H1 (cell line): ENCODE data around the gene CRTC1. TPM values are rescaled to one million over a fixed set of nuclear protein-coding genes. Genes with fewer than 3 reads are reported as not detected.

Experiments used
- CTCF ChIA-PET: fragments of 300-600 bp; sonication (Branson Sonifier 250); formaldehyde crosslinking; loops from one replicate; lab custom pipeline; 2021; ENCODE audit not compliant: partially characterized antibody; lab: Charles Lee
- POLR2A ChIA-PET: fragments of 300-600 bp; sonication (Branson Sonifier 250); formaldehyde crosslinking; loops from one replicate; lab custom pipeline; 2021; ENCODE audit warnings: inconsistent platforms; ENCODE audit not compliant: partially characterized antibody; lab: Charles Lee
- DNase-seq, 2 experiments: peaks; one replicate each; pipeline versions ENCODE4 v3.0.0 to v3.0.0-alpha.2; 2010 to 2022; ENCODE audit warnings: low spot score in 2 of 2, low read depth in 1 of 2, mixed read lengths in 1 of 2
- FAIRE-seq: peaks from 2 replicates; lab custom pipeline; 2011; peaks lifted over from hg19 to GRCh38; lab: Jason Lieb, UNC
- H2AFZ ChIP-seq: 2 replicates; pipeline ENCODE4 v1.8.1; 2012; ENCODE audit warnings: low read length, inconsistent platforms
- H2AK5ac ChIP-seq: 2 replicates; pipeline ENCODE4 v1.6.1; 2013; ENCODE audit warnings: low read depth, low read length
- H2BK120ac ChIP-seq: replicated peaks from 2 replicates; pipeline ENCODE3; 2013; ENCODE audit warnings: low read depth, low read length, inconsistent platforms
- H2BK12ac ChIP-seq: 2 replicates; pipeline ENCODE4 v1.6.1; 2013; ENCODE audit warnings: low read depth, low read length
- H2BK15ac ChIP-seq: 2 replicates; pipeline ENCODE4 v1.6.1; 2013; ENCODE audit warnings: low read length
- H2BK20ac ChIP-seq: 2 replicates; pipeline ENCODE4 v1.6.1; 2013; ENCODE audit warnings: low read length
- H2BK5ac ChIP-seq: 2 replicates; pipeline ENCODE4 v1.6.1; 2013; ENCODE audit warnings: low read depth, low read length
- H3K14ac ChIP-seq: 2 replicates; pipeline ENCODE4 v1.6.1; 2013; ENCODE audit warnings: inconsistent platforms; ENCODE audit not compliant: insufficient read length
- H3K18ac ChIP-seq: 2 replicates; pipeline ENCODE4 v1.6.1; 2013; ENCODE audit warnings: low read length; ENCODE audit errors: extremely low read depth
- H3K23ac ChIP-seq: 2 replicates; pipeline ENCODE4 v1.6.1; 2013; ENCODE audit warnings: inconsistent platforms; ENCODE audit not compliant: insufficient read length
- H3K23me2 ChIP-seq: 2 replicates; pipeline ENCODE4 v1.6.1; 2013; ENCODE audit warnings: low read depth, low read length
- H3K27ac ChIP-seq: 2 replicates; pipeline ENCODE4 v1.6.1; 2011; ENCODE audit warnings: low read depth, low read length, inconsistent platforms
- H3K27me3 ChIP-seq, 4 experiments: replicated peaks in 1 of 4; 1 replicate in 1 of 4; 2 replicates in 3 of 4; pipeline versions ENCODE4 v1.6.1 to v1.8.1; 2011 to 2013; ENCODE audit warnings: low read length in 3 of 4, mild to moderate bottlenecking in 3 of 4, inconsistent platforms in 2 of 4, mixed read lengths in 2 of 4, moderate library complexity in 1 of 4; ENCODE audit not compliant: control insufficient read depth in 3 of 4, insufficient read depth in 3 of 4; ENCODE audit errors: extremely low read depth in 1 of 4
- H3K36me3 ChIP-seq, 4 experiments: 2 replicates each; pipeline versions ENCODE4 v1.6.1 to v1.8.1; 2011 to 2013; ENCODE audit warnings: mild to moderate bottlenecking in 4 of 4, low read length in 3 of 4, moderate library complexity in 2 of 4, control low read depth in 1 of 4, inconsistent platforms in 1 of 4; ENCODE audit not compliant: insufficient read depth in 4 of 4, control insufficient read depth in 2 of 4
- H3K4ac ChIP-seq: replicated peaks from 2 replicates; pipeline ENCODE3; 2013; ENCODE audit warnings: low read length, low read depth, mixed read lengths, inconsistent platforms; ENCODE audit not compliant: insufficient read length
- H3K4me1 ChIP-seq, 4 experiments: replicated peaks in 1 of 4; 1 replicate in 1 of 4; 2 replicates in 3 of 4; pipeline versions ENCODE4 v1.6.1 to v1.8.1; 2011 to 2013; ENCODE audit warnings: low read length in 3 of 4, inconsistent platforms in 2 of 4, mixed read lengths in 1 of 4; ENCODE audit not compliant: insufficient read depth in 4 of 4, control insufficient read depth in 3 of 4
- H3K4me2 ChIP-seq, 2 experiments: 2 replicates each; pipeline versions ENCODE4 v1.6.1 to v1.8.1; 2011 to 2013; ENCODE audit warnings: low read depth in 2 of 2, low read length in 2 of 2, control low read depth in 1 of 2, inconsistent platforms in 1 of 2, mild to moderate bottlenecking in 1 of 2; ENCODE audit not compliant: insufficient read depth in 1 of 2
- H3K4me3 ChIP-seq, 4 experiments: fragments of 200-600, 300-600 bp in 1 of 4; sonication (generic), shearing (Covaris generic), sonication (Bioruptor Twin) in 1 of 4; 2 replicates each; pipeline versions ENCODE4 v1.5.1 to v1.8.1; 2011 to 2016; ENCODE audit warnings: low read length in 4 of 4, low read depth in 3 of 4, control low read depth in 2 of 4, inconsistent platforms in 2 of 4, mild to moderate bottlenecking in 2 of 4, mixed read lengths in 1 of 4, moderate library complexity in 1 of 4; ENCODE audit not compliant: insufficient read depth in 2 of 4; ENCODE audit errors: extremely low read depth in 1 of 4
- H3K56ac ChIP-seq: replicated peaks from 2 replicates; pipeline ENCODE3; 2013; ENCODE audit warnings: low read depth, mild to moderate bottlenecking, mixed read lengths, low read length, inconsistent platforms; ENCODE audit not compliant: insufficient read length
- H3K79me1 ChIP-seq: 2 replicates; pipeline ENCODE4 v1.6.1; 2013; ENCODE audit warnings: low read depth, low read length, control low read depth
- H3K79me2 ChIP-seq, 2 experiments: 2 replicates each; pipeline versions ENCODE4 v1.6.1 to v1.8.1; 2012 to 2013; ENCODE audit warnings: low read length in 2 of 2, mild to moderate bottlenecking in 2 of 2, inconsistent platforms in 1 of 2; ENCODE audit not compliant: insufficient read depth in 2 of 2, control insufficient read depth in 1 of 2
- H3K9ac ChIP-seq, 4 experiments: replicated peaks in 1 of 4; 1 replicate in 1 of 4; 2 replicates in 3 of 4; pipeline versions ENCODE4 v1.6.1 to v1.8.1; 2011 to 2013; ENCODE audit warnings: low read depth in 3 of 4, low read length in 3 of 4, control low read depth in 2 of 4, mild to moderate bottlenecking in 2 of 4, moderate library complexity in 2 of 4, inconsistent platforms in 1 of 4; ENCODE audit errors: extremely low read depth in 1 of 4
- H3K9me3 ChIP-seq, 2 experiments: 2 replicates each; pipeline versions ENCODE4 v1.6.1 to v1.8.1; 2012 to 2013; ENCODE audit warnings: mild to moderate bottlenecking in 2 of 2, moderate library complexity in 2 of 2, control low read depth in 1 of 2, inconsistent platforms in 1 of 2, low read depth in 1 of 2, low read length in 1 of 2, mixed read lengths in 1 of 2; ENCODE audit not compliant: insufficient read depth in 2 of 2
- H4K20me1 ChIP-seq, 2 experiments: replicated peaks in 1 of 2; 2 replicates each; pipeline versions ENCODE3 to v1.8.1; 2011 to 2013; ENCODE audit warnings: inconsistent platforms in 2 of 2, low read length in 2 of 2, mild to moderate bottlenecking in 1 of 2; ENCODE audit not compliant: insufficient read depth in 2 of 2, control insufficient read depth in 1 of 2
- H4K5ac ChIP-seq: 2 replicates; pipeline ENCODE4 v1.6.1; 2013; ENCODE audit warnings: low read length, low read depth, mixed read lengths, inconsistent platforms; ENCODE audit not compliant: insufficient read length
- H4K8ac ChIP-seq: 2 replicates; pipeline ENCODE4 v1.8.0; 2013; ENCODE audit warnings: mild to moderate bottlenecking, moderate library complexity, low read length, inconsistent platforms; ENCODE audit not compliant: insufficient read depth; ENCODE audit errors: extremely low read depth
- H4K91ac ChIP-seq: replicated peaks from 2 replicates; pipeline ENCODE3; 2013; ENCODE audit warnings: low read length, mixed read lengths, inconsistent platforms; ENCODE audit not compliant: insufficient read length
- BRCA1 ChIP-seq: IDR thresholded peaks from 2 replicates; pipeline ENCODE4 v1.6.1; 2012; ENCODE audit warnings: low read depth, low read length, improper control_type of control experiment
- KDM1A ChIP-seq: fragments of 200-600, 300-600 bp; sonication (generic); IDR thresholded peaks from 2 replicates; pipeline ENCODE4 v1.7.1; 2016; ENCODE audit warnings: mild to moderate bottlenecking, low read length, borderline replicate concordance
- YY1 ChIP-seq: IDR thresholded peaks from 2 replicates; pipeline ENCODE4 v1.6.1; 2011; ENCODE audit warnings: low read depth, mild to moderate bottlenecking, low read length
- WGBS, 2 experiments: shearing (Covaris generic) in 1 of 2; methylation state at CpG; one replicate each; pipeline versions ENCODE4 v1.1.6 to v1.1.7; 2013 to 2015; ENCODE audit warnings: low lambda C conversion rate in 2 of 2, mixed read lengths in 2 of 2, inconsistent platforms in 1 of 2, low coverage in 1 of 2, missing lambda C conversion rate in 1 of 2; ENCODE audit not compliant: insufficient replicate concordance in 2 of 2, insufficient coverage in 1 of 2, insufficient read length in 1 of 2; ENCODE audit errors: extremely low coverage in 1 of 2, missing lambda C conversion rate in 1 of 2; 5-methylcytosine and 5-hydroxymethylcytosine counted together
- polyA plus RNA-seq, 7 experiments: library from polyadenylated mRNA; depleted of rRNA in 3 of 7; stranded (reverse) in 5 of 7; unstranded in 2 of 7; fragments of >200 nt in 5 of 7; fragments of 200-250 nt in 2 of 7; gene quantifications; 1 replicate in 5 of 7; 2 replicates in 1 of 7; 4 replicates in 1 of 7; pipeline versions ENCODE4 v1.2.1 to v1.2.3, GENCODE V29; 2011 to 2013; ENCODE audit warnings: missing spikeins in 2 of 7, mixed read lengths in 2 of 7
- total RNA-seq: library from RNA; stranded (reverse); fragmentation: NEBNext Ultra II Directional; extraction: Animal tissue kit (Norgen Biotek cat#: 25700); gene quantifications from 2 replicates; pipeline ENCODE4 v1.2.1, GENCODE V29; 2021

Gene CRTC1
- total and polyA plus RNA-seq, 2 of the 8 experiments (the other 6 are each of a cell fraction or from before 2014, with no cell fraction given) = 2.9 to 8.5 TPM

DNA sequence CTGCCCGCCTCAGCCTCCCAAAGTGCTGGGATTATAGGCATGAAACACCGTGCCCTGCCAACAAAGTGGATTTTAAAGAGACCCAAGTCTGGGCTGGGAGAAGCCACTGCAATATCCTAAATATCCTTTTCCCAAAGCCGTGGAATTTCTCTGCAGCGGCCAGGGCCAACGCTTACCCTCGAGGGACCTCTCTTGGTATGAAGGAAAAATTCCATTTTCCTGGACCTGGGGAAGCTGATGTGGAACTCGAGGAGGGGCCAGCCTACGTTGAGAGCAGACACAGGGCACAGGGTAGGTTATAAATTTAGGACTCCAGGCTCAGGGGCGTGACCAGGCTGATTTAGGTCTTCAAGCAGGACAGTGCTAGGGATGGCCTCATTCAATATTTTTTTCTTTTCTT lies 130.6 kb downstream of the CRTC1 start:
- no peak overlapping the region for H2AFZ ChIP-seq
- no peak overlapping the region for H2BK5ac ChIP-seq
- WGBS, 2 experiments = 90% methylated on average over 9 of the region's 9 CpGs; no CpG with 5 or more reads in 1 of the 2 experiments
- TF ChIP-seq BRCA1 (no peak), KDM1A (no peak), YY1 (no peak)
- H3K23ac ChIP-seq = no peak overlapping the region
- H4K5ac ChIP-seq = no peak overlapping the region
- no peak overlapping the region for H3K27ac ChIP-seq
- H2BK15ac ChIP-seq = no peak overlapping the region
- H2BK12ac ChIP-seq = no peak overlapping the region
- POLR2A ChIA-PET = interaction anchor here (0.9 to 1.8 kb wide), 2 partner anchors 10 to 225 kb away, joined by 3 to 7 read pairs; partner anchors contain the start of gene REX1BD
- no peaks in the 10 kb centered on the region for H4K20me1 ChIP-seq
- H3K14ac ChIP-seq = no peak overlapping the region
- H3K36me3 ChIP-seq = no peaks in the 10 kb centered on the region
- no peaks in the 10 kb centered on the region for H3K23me2 ChIP-seq
- DNase-seq (no peak), FAIRE-seq (no peak)
- H3K79me1 ChIP-seq = no peaks in the 10 kb centered on the region
- H3K9ac ChIP-seq = no peak overlapping the region
- H3K27me3 ChIP-seq = peaks cover 0 to 14% (median 9%) of the 10 kb centered on the region in 4 experiments; a peak in 3 of 7 replicates
- H4K91ac ChIP-seq = no peak overlapping the region
- no peak overlapping the region for H2BK20ac ChIP-seq
- no peak overlapping the region for H3K4me3 ChIP-seq
- no peak overlapping the region for H2AK5ac ChIP-seq
- CTCF ChIA-PET = interaction anchor here (0.9 to 1.1 kb wide), 2 partner anchors 10 to 33 kb away, joined by 4 read pairs; no protein-coding TSS in a partner anchor
- H3K79me2 ChIP-seq = no peaks in the 10 kb centered on the region
- H3K9me3 ChIP-seq = no peaks in the 10 kb centered on the region
- no peak overlapping the region for H2BK120ac ChIP-seq
- H4K8ac ChIP-seq = no peak overlapping the region
- no peak overlapping the region for H3K56ac ChIP-seq
- H3K4me2 ChIP-seq = no peak overlapping the region
- H3K4ac ChIP-seq = no peak overlapping the region
- H3K4me1 ChIP-seq = no peaks in the 10 kb centered on the region
- no peak overlapping the region for H3K18ac ChIP-seq
